GM03348 (cell line): Measurements from ENCODE around the gene HOXB5.

ENCODE experiments used
- DNase-seq: peaks from one replicate; pipeline ENCODE4 v3.0.0; 2012; ENCODE audit warnings: low spot score

The HOXB5 gene

GRCh38 chr17:48571826-48572417, 21.7 kb downstream of the HOXB5 start:
- no peak for DNase-seq

DNA sequence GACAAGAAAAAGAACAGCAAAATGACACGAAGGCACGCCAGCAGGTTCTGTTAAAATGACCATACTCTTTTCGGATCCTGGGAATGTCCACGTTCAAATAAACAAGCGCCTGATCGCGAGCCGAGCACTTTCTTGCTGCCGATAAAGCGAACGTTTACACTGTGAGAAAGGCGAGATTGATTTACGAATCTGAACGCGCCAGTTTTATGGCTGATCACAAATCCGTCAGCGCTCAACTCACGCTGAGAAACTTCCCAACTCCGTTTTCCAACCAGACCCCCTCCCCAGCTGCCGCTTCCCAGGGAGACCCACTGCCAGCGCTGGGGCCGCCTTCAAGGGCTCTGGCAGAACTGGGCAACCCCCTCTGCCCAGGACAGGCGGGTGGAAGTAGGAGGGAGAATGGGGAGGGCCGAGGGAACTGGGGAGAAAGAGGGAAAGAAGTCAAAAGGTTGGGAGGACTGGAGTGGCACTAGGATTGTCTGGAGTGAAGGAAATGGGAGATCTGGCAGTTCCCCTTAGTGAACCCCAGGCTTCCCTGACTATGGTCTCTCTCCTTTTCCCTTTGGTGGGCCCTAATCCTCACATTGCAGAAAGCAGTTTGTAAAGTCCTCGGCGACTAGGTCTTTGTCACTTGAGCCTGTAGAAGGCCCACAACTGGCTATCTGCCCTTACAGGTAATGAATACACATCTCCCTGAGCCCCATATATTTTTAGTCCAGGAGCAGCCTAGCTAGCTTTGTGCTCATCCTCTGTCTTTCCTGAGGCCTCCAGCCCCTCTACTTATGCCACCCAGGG, 22.4 kb downstream of the HOXB5 start:
- no peak for DNase-seq

GRCh38 chr17:48570325-48571023, 23.1 kb downstream of the HOXB5 start:
- no peak for DNase-seq

GRCh38 chr17:48569674-48570324, 23.8 kb downstream of the HOXB5 start:
- DNase-seq, result no peak

DNA sequence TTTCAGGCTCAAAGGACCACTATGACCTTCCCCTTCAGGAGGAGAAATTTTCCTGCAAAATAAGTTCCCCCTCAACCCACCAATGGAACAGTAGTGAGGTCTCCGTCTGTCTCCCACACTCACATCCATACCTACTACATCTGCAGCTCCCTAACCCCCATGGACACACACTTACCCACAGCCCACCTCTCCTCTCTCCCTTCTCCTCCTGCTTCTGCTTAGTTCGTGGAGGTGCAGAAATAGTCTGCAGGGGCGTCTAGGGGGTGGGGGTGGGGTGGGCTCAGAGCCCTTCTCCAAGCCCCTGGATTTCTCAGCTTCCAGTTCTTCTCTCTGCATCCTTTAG, 24.4 kb downstream of the HOXB5 start:
- no peak for DNase-seq

DNA sequence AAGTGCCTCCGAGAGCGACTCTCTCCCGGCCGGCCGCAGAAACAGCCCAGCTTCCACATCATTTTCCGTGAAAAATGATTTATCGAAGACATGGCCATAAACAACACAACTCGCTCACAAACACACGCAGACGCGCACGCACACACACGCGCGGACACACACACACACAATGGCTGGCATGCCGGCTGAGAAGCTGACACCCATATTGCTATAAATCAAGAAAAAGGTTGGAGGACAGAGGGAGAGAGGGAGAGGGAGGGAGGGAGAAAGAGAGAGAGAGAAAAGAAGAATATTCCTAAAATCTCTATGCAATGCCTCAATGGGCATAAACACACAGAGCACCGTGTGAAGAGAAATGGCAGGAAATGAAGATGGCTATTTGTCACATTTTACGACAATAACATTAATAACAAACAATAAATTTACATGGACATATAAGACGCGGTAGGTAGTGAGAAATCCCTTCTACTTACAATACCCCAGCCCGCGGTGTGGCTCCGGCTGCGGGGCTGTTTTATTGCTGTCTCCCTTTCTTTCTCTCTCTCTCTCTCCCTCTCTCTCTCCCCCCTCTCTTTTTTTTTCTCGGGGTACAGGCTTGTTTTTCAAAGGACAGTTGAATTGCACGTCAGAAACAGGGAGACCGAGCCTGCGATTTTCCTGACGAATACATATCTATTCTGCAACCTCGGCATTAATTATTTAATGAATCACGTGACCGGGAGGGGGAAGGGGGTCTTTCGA, 24.9 kb downstream of the HOXB5 start:
- no peak for DNase-seq

DNA sequence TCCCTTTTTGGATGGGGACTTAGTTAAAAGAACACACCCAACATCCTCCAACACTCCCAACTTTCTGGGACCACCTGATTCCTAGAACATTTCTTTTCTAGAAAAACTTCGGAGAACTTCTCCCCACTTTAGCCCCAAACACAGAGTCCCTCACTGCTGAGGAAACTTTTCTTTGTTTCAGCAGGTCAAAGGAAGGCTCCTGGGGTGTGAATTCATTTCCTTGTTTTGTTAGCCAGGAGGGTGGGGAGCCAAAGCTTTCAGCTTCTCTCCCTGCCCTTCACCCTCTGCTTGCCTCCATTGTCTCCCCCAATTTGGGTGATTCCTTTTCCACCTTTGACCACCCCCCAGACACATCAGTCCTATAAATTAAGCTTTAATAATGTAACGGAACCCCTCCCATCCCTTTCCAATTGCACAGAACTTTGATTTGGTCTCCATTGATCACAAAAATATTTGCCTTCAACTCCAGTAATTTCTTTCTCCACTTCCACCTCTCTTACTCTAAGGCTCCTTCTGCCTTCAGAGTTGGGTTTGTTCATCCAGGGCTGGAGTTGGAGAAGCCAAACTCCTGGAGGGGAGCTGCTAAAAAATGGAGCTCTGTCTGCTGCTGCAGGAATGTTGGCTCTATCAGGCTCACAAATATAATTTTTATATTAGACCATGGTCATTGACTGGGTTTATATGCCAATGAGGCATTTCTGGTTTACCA, 25.8 kb downstream of the HOXB5 start:
- no peak for DNase-seq

DNA sequence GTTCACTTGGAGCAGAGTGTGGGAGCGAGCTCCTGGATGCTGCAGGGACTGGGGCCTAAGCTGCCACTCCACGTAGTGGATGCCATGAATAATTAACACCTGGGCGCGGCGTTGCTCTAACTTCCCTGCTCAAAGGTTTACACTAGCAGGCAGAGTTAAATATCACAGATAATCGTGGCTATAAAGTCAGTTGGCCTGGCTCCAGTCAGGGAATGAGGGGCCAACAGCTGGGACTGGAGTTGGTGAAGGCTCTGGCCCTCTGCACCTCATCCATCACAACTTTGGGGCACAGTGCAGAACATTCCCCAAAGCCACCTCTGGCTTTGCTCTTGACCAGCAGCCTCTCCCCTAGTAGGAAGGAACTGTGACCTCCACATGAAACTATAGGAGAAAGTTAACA, 26.4 kb downstream of the HOXB5 start:
- no peak for DNase-seq

DNA sequence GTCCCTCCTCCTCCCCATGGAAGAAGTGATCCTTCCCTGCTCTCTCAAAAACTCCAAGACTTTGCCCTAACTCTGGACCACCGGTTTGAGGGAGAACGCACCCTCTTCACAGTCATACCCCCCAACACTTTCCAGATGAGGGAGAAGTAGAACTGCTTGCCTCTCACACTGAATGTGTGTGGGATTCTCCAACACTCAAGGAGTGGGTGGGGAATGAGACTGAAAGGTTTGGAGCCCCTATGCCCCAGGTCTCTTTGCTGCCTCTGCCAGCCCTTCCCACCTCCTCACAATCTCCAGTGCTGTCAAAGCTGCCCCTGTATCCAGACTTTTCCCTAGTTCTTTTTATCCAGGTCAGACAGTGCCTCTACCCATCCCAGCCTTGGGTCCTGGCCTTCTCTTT, 26.9 kb downstream of the HOXB5 start:
- DNase-seq, result no peak

- no peak for DNase-seq
Measured at GRCh38 chr17:48565925-48566710, 27.5 kb downstream of the HOXB5 start.

- DNase-seq, result no peak
Measured at GRCh38 chr17:48565022-48565554, 28.5 kb downstream of the HOXB5 start.

DNA sequence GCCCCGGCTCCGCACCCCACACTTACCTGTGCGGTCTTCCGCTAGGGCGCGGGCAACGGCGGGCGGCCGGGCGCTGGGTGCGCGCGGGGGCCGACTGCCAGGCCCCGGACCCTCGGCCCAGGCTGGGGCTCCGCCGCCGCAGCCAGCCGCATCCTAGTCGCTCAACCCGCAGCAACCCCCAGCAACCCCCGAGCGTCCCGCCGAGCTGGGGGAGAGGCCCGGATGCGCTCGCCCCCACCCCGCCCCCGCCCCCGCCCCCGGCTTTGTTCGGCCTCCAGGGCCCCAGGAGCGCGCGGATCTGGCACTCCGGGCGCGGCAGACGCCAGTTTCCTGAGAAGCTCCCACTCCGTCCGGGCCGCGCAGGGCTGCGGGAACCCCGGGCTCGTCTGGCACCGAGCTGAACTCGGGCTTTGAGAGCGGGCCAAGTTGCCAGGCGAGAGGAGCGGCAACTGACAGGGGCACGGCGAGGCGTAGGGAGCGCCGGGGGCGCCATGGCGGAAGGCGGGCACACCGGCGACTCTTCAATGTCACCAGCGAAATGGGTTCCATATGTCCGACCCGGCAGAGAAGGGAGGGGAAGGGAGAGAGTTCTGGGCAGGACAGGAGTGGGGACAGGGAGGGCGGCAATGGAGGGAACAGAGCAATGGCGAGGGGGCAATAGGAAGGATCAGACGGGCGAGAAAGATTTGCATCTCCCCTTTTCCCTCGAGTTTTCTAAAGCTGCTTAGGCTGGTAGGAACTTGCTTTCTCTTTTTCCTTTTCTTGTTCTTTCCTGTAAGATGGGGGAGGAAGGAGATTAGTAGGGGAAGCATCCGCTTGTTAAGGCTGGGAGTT, 29.2 kb downstream of the HOXB5 start:
- peak; percentile 56 for DNase-seq

GRCh38 chr17:48563867-48564187, 29.8 kb downstream of the HOXB5 start:
- no peak for DNase-seq

DNA sequence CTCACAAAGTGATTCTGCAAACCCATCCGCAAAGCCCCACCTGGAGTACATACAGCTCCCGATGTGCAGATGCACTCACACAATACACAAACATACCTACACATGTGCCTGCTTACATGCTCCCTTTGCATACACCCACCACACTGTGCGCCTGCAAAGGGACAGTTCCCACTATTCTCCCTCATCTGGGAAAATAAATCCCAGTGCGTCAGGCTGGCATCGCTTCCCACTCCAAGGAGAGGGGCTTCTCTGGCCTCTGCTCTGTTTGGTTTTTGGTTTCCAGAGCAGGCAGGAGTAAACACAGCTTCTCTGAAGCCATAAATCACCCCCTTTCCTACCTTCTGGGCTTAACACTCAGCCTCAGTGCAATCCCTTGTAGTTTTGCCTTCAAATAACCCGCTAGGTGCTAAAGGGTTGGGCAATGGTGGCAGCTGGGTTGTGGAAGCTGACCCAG, 30.2 kb downstream of the HOXB5 start:
- DNase-seq, result no peak

DNA sequence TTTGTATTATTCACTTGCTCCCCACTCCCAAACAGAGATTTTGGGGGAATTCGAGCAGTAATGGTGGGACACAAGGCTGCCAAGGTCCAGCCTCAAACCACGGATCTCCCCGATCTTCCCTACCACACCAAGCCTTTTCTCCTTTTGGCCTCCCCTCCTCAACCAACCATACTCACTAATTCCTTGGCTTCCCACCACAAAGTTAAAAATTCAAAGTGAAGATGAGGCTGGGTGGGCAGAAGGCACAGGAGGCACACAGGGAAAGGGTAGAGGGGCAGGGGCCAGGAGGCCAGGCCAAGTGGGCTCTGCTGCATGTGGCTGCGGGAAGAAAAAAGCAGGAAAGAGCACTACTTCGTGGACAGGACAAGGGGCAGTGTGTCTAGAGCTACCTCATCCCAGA, 30.6 kb downstream of the HOXB5 start:
- DNase-seq, result no peak

GRCh38 chr17:48561884-48562810, 31.4 kb downstream of the HOXB5 start:
- no peak for DNase-seq

GRCh38 chr17:48559840-48560817, 33.5 kb downstream of the HOXB5 start:
- no peak for DNase-seq
